ENCODE results near the gene SIPA1L3.

- TF ChIP-seq CTCF (IDR thresholded peaks at IDR 0.05): no peak
- TF ChIP-seq POLR2A (IDR thresholded peaks at IDR 0.05): no peak
Measured at GRCh38 chr19:37969695-37970094, 62.7 kb downstream of the SIPA1L3 start.

All from heart left ventricle (tissue), 13 donors.